Subcutaneous adipose tissue (tissue), 4 donors: ENCODE results near the gene LIM2. TPM values are rescaled to one million over a fixed set of nuclear protein-coding genes. Genes with fewer than 3 reads are reported as not detected.

ENCODE experiments used
- CTCF ChIP-seq: fragments of 450-650 bp; IDR thresholded peaks from one replicate; pipeline ENCODE4 v1.5.1; 2016; ENCODE audit warnings: low read depth, mild to moderate bottlenecking, control low read depth, antibody characterized with exemption, moderate library complexity
- total RNA-seq, 4 donors: library from RNA; depleted of rRNA; stranded (reverse); fragments of >200 nt; gene quantifications; one replicate each; pipeline ENCODE4 v1.1.0, GENCODE V29; 2016

The LIM2 gene
- total RNA-seq, 4 donors from 2014 or later = not detected

- TF ChIP-seq CTCF = no peak
These were observed 19.8 kb upstream of the LIM2 start for GRCh38 chr19:51407511-51408131.

GRCh38 chr19:51402117-51402516 lies 14.3 kb upstream of the LIM2 start:
- TF ChIP-seq CTCF = no peak

GRCh38 chr19:51399231-51399630 lies 11.5 kb upstream of the LIM2 start:
- no peak for TF ChIP-seq CTCF

GRCh38 chr19:51398096-51398704 lies 10.4 kb upstream of the LIM2 start:
- no peak for TF ChIP-seq CTCF

GRCh38 chr19:51396175-51396574 lies 8.4 kb upstream of the LIM2 start:
- TF ChIP-seq CTCF = no peak

- TF ChIP-seq CTCF = no peak
These were observed 6.5 kb upstream of the LIM2 start for GRCh38 chr19:51394050-51394836.

GRCh38 chr19:51392701-51393100 lies 4.9 kb upstream of the LIM2 start:
- TF ChIP-seq CTCF = no peak
